Measurements from ENCODE around the gene DHX38.

- TF ChIP-seq CTCF (IDR thresholded peaks at IDR 0.05; ENCODE audit: low read depth, low read length, missing input control) (no peak), GABPA (IDR thresholded peaks at IDR 0.05 in 1 of 2, conservative IDR thresholded peaks at IDR 0.05 in 1 of 2) (no peak), EGR1 (IDR thresholded peaks at IDR 0.05; ENCODE audit: low read depth in 2 of 2) (no peak), TAF1 (conservative IDR thresholded peaks at IDR 0.05) (no peak), FOXA1 (IDR thresholded peaks at IDR 0.05) (no peak), REST (IDR thresholded peaks at IDR 0.05) (no peak)
Observed at GRCh38 chr16:72129976-72130656, 36.5 kb downstream of the DHX38 start.
